WTC11 (cell line): ENCODE data around the gene JAZF1. TPM values are rescaled to one million over a fixed set of nuclear protein-coding genes. Genes with fewer than 3 reads are reported as not detected.

Experiments used
- ATAC-seq: fragments of 200-7000 bp; cut with Tn5 transposase; 2 replicates; pipeline ENCODE4 v1.10.0; 2021; ENCODE audit warnings: mild to moderate bottlenecking, moderate library complexity
- CTCF ChIA-PET: fragments of 300-600 bp; sonication (Branson Sonifier 250); formaldehyde crosslinking; loops from one replicate; lab custom pipeline; 2021; ENCODE audit warnings: antibody characterized with exemption; lab: Charles Lee
- POLR2A ChIA-PET: fragments of 350-600 bp; sonication (Branson Sonifier 250); formaldehyde crosslinking; loops from one replicate; lab custom pipeline; 2021; ENCODE audit warnings: antibody characterized with exemption; lab: Charles Lee
- DNase-seq: peaks from one replicate; pipeline ENCODE4 v3.0.0; 2021; ENCODE audit warnings: low spot score
- H3K27ac Mint-ChIP-seq: 2 replicates; pipeline ENCODE4 v1.8.0; 2021; ENCODE audit warnings: mixed read lengths
- H3K27me3 Mint-ChIP-seq: 2 replicates; pipeline ENCODE4 v1.8.0; 2021; ENCODE audit warnings: low read depth, mild to moderate bottlenecking, moderate library complexity, mixed read lengths
- H3K36me3 Mint-ChIP-seq: 2 replicates; pipeline ENCODE4 v1.8.0; 2021; ENCODE audit warnings: mixed read lengths
- H3K4me1 Mint-ChIP-seq: 2 replicates; pipeline ENCODE4 v1.8.0; 2022; ENCODE audit warnings: mixed read lengths
- H3K4me3 Mint-ChIP-seq: 2 replicates; pipeline ENCODE4 v1.8.0; 2021; ENCODE audit warnings: mild to moderate bottlenecking, moderate library complexity, mixed read lengths
- H3K9me3 Mint-ChIP-seq: 2 replicates; pipeline ENCODE4 v1.8.0; 2021; ENCODE audit warnings: mixed read lengths
- ATF1 ChIP-seq: sonication (generic); formaldehyde crosslinking; IDR thresholded peaks from 2 replicates; pipeline ENCODE4 v1.8.1; 2023; ENCODE audit warnings: mild to moderate bottlenecking, moderate library complexity, missing genetic modification reagents
- ATF2 ChIP-seq: sonication (generic); formaldehyde crosslinking; IDR thresholded peaks from 2 replicates; pipeline ENCODE4 v1.8.1; 2022; ENCODE audit warnings: low read depth, missing genetic modification reagents, borderline replicate concordance
- CREM ChIP-seq: sonication (generic); formaldehyde crosslinking; IDR thresholded peaks from 2 replicates; pipeline ENCODE4 v1.8.1; 2022; ENCODE audit warnings: mild to moderate bottlenecking, missing genetic modification reagents, moderate library complexity
- HMGA2 ChIP-seq: fragments of 250-450 bp; sonication (Bioruptor Pico); IDR thresholded peaks from 2 replicates; pipeline ENCODE4 v1.4.0; 2021; ENCODE audit warnings: mild to moderate bottlenecking, moderate library complexity
- NFATC4 ChIP-seq: fragments of 250-450 bp; sonication (Bioruptor Pico); IDR thresholded peaks from 2 replicates; pipeline ENCODE4 v1.9.0; 2021; ENCODE audit warnings: mild to moderate bottlenecking
- RELA ChIP-seq: sonication (generic); formaldehyde crosslinking; IDR thresholded peaks from 2 replicates; pipeline ENCODE4 v1.8.1; 2022; ENCODE audit warnings: missing genetic modification reagents, mild to moderate bottlenecking, borderline replicate concordance
- SOX15 ChIP-seq: fragments of 250-450 bp; sonication (Bioruptor Pico); IDR thresholded peaks from 2 replicates; pipeline ENCODE4 v1.9.0; 2021; ENCODE audit warnings: mild to moderate bottlenecking
- TCF7 ChIP-seq: sonication (generic); formaldehyde crosslinking; IDR thresholded peaks from 2 replicates; pipeline ENCODE4 v1.8.0; 2022; ENCODE audit warnings: mild to moderate bottlenecking, low read depth, missing genetic modification reagents, moderate library complexity
- TP53 ChIP-seq: sonication (generic); formaldehyde crosslinking; IDR thresholded peaks from 2 replicates; pipeline ENCODE4 v1.8.1; 2023; ENCODE audit warnings: mild to moderate bottlenecking, missing genetic modification reagents
- ZNF263 ChIP-seq: sonication (generic); formaldehyde crosslinking; IDR thresholded peaks from 2 replicates; pipeline ENCODE4 v1.8.1; 2022; ENCODE audit warnings: low read depth, mild to moderate bottlenecking, moderate library complexity, missing genetic modification reagents
- ZNF317 ChIP-seq: sonication (generic); formaldehyde crosslinking; IDR thresholded peaks from 2 replicates; pipeline ENCODE4 v1.8.1; 2023; ENCODE audit warnings: low read depth, mild to moderate bottlenecking, moderate library complexity, missing genetic modification reagents, borderline replicate concordance
- ZNF512 ChIP-seq: sonication (generic); formaldehyde crosslinking; IDR thresholded peaks from 2 replicates; pipeline ENCODE4 v1.8.1; 2022; ENCODE audit warnings: missing genetic modification reagents, borderline replicate concordance
- total RNA-seq: library from RNA; stranded (reverse); gene quantifications from 3 replicates; pipeline ENCODE4 v1.2.3, GENCODE V29; 2021
- TF ChIP-seq, protein P1 (sequence below): sonication (generic); formaldehyde crosslinking; IDR thresholded peaks from 2 replicates; pipeline ENCODE4 v1.8.1; 2022; ENCODE audit warnings: low read depth, mild to moderate bottlenecking, moderate library complexity, missing genetic modification reagents, borderline replicate concordance
- TF ChIP-seq, protein P2 (sequence below): sonication (generic); formaldehyde crosslinking; IDR thresholded peaks from 2 replicates; pipeline ENCODE4 v1.8.1; 2023; ENCODE audit warnings: mild to moderate bottlenecking, missing genetic modification reagents, moderate library complexity
- TF ChIP-seq, protein P3 (sequence below): sonication (generic); formaldehyde crosslinking; IDR thresholded peaks from 2 replicates; pipeline ENCODE4 v1.8.0; 2022; ENCODE audit warnings: mild to moderate bottlenecking, missing genetic modification reagents
- TF ChIP-seq, protein P4 (sequence below): sonication (generic); formaldehyde crosslinking; IDR thresholded peaks from 2 replicates; pipeline ENCODE4 v1.8.1; 2023; ENCODE audit warnings: mild to moderate bottlenecking, missing genetic modification reagents, moderate library complexity

Gene JAZF1
- total RNA-seq, 1 experiment from 2014 or later = 19.0 TPM

DNA sequence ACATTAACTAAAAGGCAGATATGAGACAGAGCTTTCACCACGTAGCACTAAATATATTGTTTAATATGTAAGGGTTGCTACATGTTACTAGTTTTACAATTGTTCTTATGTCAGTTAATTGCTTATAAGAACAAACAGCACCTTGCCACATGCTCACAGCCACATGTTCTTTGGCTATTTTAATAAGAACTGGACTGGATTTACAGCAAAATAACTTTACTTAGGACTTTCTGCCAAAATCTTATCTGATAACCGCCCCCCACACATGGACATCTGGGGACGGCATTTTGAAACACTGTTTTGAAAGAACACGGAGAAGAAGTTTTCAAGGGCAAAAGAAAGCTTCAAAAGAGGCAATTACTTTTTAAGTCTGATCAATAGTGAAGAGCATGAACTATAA is 45.3 kb downstream of the JAZF1 start:
- Mint-ChIP-seq H3K36me3 (no peaks in the 10 kb centered on the region), H3K9me3 (no peaks in the 10 kb centered on the region), H3K27ac (no peak overlapping the region; the same call in 1 of the 2 replicates), H3K4me3 (no peak overlapping the region), H3K4me1 (peaks cover 35% of the 10 kb centered on the region), H3K27me3 (no peaks in the 10 kb centered on the region)
- TF ChIP-seq, protein P1, sequence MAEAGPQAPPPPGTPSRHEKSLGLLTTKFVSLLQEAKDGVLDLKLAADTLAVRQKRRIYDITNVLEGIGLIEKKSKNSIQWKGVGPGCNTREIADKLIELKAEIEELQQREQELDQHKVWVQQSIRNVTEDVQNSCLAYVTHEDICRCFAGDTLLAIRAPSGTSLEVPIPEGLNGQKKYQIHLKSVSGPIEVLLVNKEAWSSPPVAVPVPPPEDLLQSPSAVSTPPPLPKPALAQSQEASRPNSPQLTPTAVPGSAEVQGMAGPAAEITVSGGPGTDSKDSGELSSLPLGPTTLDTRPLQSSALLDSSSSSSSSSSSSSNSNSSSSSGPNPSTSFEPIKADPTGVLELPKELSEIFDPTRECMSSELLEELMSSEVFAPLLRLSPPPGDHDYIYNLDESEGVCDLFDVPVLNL (CRISPR knock-in tag) = no peak
- TF ChIP-seq CREM (CRISPR knock-in tag) = no peak
- TF ChIP-seq, protein P2, sequence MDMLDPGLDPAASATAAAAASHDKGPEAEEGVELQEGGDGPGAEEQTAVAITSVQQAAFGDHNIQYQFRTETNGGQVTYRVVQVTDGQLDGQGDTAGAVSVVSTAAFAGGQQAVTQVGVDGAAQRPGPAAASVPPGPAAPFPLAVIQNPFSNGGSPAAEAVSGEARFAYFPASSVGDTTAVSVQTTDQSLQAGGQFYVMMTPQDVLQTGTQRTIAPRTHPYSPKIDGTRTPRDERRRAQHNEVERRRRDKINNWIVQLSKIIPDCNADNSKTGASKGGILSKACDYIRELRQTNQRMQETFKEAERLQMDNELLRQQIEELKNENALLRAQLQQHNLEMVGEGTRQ (CRISPR knock-in tag) = no peak
- no peak for TF ChIP-seq ATF1 (CRISPR knock-in tag)
- TF ChIP-seq, protein P3, sequence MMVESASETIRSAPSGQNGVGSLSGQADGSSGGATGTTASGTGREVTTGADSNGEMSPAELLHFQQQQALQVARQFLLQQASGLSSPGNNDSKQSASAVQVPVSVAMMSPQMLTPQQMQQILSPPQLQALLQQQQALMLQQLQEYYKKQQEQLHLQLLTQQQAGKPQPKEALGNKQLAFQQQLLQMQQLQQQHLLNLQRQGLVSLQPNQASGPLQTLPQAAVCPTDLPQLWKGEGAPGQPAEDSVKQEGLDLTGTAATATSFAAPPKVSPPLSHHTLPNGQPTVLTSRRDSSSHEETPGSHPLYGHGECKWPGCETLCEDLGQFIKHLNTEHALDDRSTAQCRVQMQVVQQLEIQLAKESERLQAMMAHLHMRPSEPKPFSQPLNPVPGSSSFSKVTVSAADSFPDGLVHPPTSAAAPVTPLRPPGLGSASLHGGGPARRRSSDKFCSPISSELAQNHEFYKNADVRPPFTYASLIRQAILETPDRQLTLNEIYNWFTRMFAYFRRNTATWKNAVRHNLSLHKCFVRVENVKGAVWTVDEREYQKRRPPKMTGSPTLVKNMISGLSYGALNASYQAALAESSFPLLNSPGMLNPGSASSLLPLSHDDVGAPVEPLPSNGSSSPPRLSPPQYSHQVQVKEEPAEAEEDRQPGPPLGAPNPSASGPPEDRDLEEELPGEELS (CRISPR knock-in tag) = no peak
- no peak for TF ChIP-seq NFATC4 (CRISPR knock-in tag)
- TF ChIP-seq RELA = no peak
- DNase-seq = no peak
- ATAC-seq = no peak
- CTCF ChIA-PET = no interaction called here
- POLR2A ChIA-PET = no interaction called here

DNA sequence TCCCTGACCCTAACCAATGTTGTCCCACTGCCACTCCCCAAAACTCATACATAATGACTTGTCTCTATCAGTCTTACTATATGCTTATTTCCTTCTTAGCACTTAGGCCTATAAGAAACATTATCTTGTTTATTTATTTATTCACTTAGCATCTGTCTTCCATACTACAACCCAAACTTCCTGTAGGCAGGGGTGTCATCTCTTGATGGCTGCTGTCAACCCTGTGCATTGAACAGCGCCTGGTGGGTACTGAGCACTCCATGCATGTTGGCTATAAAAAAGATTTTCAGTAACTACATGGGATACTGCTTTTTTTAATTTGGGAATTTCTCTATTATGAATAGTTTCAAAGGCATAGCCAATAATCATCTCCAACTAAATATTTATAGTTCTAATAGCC is 46.7 kb downstream of the JAZF1 start:
- H3K36me3 Mint-ChIP-seq = no peaks in the 10 kb centered on the region
- H3K4me1 Mint-ChIP-seq = peaks cover 39% of the 10 kb centered on the region
- H3K27me3 Mint-ChIP-seq = peaks cover 2% of the 10 kb centered on the region; the same call in 1 of the 2 replicates
- no peak overlapping the region for H3K4me3 Mint-ChIP-seq
- no peak for ATAC-seq
- DNase-seq = no peak
- no peaks in the 10 kb centered on the region for H3K9me3 Mint-ChIP-seq
- no peak overlapping the region for H3K27ac Mint-ChIP-seq
- POLR2A ChIA-PET = no interaction called here
- CTCF ChIA-PET = no interaction called here
- no peak for TF ChIP-seq TP53 (CRISPR knock-in tag)
- no peak for TF ChIP-seq TCF7
- TF ChIP-seq SOX15 (CRISPR knock-in tag) = no peak

GRCh38 chr7:28132959-28133870 is 47.4 kb downstream of the JAZF1 start:
- no peaks in the 10 kb centered on the region for H3K36me3 Mint-ChIP-seq
- DNase-seq = no peak
- TF ChIP-seq HMGA2 (CRISPR knock-in tag) = no peak
- no peak for TF ChIP-seq ZNF317
- no peak for TF ChIP-seq ATF2
- POLR2A ChIA-PET = no interaction called here
- no peak for ATAC-seq
- CTCF ChIA-PET = no interaction called here
- no peak overlapping the region for H3K4me3 Mint-ChIP-seq
- H3K27ac Mint-ChIP-seq = no peak overlapping the region
- no peaks in the 10 kb centered on the region for H3K9me3 Mint-ChIP-seq
- peaks cover 7% of the 10 kb centered on the region for H3K27me3 Mint-ChIP-seq
- H3K4me1 Mint-ChIP-seq = peaks cover 39% of the 10 kb centered on the region

DNA sequence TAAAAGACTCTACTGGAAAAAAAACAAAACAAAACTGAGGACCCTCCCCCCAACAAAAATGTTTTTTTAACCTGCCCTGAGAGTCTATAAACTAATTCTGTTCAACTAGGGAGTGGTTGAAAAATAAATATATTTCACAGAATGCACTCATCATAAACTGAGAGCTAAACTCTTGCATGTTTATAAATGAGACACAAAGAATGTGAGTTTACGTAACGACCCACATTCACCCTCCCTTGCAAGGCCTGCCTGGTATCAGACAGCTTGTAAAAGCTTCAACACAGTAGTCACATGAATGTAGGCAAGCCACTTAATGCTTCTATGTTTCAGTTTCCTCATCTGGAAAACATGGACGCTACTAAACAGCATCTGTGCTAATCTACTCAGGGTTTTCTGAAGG is 50.3 kb downstream of the JAZF1 start:
- CTCF ChIA-PET = interaction anchor here (1.5 to 1.7 kb wide), 2 partner anchors 33 to 36 kb away, joined by 5 to 7 read pairs; no protein-coding TSS in a partner anchor
- Mint-ChIP-seq H3K27ac (no peak overlapping the region), H3K4me1 (peaks cover 37% of the 10 kb centered on the region), H3K9me3 (0 out of 2 replicates have a peak, but pooled peaks cover 6% of the 10 kb centered on the region), H3K36me3 (peaks cover 9% of the 10 kb centered on the region), H3K27me3 (peaks cover 35% of the 10 kb centered on the region), H3K4me3 (no peak overlapping the region)
- POLR2A ChIA-PET = no interaction called here
- ATAC-seq (no peak), DNase-seq (no peak)
- TF ChIP-seq ZNF263 (CRISPR knock-in tag) (no peak), ZNF512 (CRISPR knock-in tag) (no peak), SOX15 (CRISPR knock-in tag) (no peak)
- TF ChIP-seq, protein P4, sequence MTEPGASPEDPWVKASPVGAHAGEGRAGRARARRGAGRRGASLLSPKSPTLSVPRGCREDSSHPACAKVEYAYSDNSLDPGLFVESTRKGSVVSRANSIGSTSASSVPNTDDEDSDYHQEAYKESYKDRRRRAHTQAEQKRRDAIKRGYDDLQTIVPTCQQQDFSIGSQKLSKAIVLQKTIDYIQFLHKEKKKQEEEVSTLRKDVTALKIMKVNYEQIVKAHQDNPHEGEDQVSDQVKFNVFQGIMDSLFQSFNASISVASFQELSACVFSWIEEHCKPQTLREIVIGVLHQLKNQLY = no peak
